EH (cell line): ENCODE data around the gene SLC10A7.
A peak's percentile ranks its signal among the peaks of the same experiment; 100 is the strongest.

Experiments
- DNase-seq: peaks from one replicate; pipeline ENCODE4 v3.0.0-alpha.2; 2015; ENCODE audit warnings: low read depth

SLC10A7 gene, protein sequence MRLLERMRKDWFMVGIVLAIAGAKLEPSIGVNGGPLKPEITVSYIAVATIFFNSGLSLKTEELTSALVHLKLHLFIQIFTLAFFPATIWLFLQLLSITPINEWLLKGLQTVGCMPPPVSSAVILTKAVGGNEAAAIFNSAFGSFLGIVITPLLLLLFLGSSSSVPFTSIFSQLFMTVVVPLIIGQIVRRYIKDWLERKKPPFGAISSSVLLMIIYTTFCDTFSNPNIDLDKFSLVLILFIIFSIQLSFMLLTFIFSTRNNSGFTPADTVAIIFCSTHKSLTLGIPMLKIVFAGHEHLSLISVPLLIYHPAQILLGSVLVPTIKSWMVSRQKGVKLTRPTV

DNA sequence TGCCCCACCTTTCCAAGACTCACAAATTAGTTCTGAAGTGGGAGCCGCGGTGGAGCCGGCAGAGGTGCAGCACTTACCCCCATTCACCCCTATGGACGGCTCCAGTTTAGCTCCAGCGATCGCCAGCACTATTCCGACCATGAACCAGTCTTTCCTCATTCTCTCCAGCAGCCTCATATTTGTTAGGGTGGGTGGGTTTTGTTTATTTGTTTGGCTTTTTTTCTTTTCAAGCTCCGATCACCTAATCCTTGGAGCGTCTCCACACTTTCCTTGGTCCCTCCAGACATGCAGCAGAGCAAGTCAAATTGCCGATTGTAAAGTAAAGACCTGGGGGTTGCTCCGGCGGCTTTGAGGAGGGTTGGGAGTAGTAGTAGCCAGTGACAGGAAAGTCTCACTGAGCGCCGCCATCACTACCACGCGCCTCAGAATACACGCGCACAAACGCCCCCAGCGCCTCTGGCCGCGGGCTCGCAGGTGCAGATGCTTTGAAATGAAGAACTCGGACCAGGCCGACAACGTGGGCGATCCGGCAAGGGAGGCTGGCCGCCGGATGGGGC lies at the start of gene SLC10A7:
SLC10A7 (minus strand) TSS at position 400 of the 557 bp plus-strand sequence; CDS start at position 177, 223 bp downstream.
- DNase-seq: peak; percentile 78

DNA sequence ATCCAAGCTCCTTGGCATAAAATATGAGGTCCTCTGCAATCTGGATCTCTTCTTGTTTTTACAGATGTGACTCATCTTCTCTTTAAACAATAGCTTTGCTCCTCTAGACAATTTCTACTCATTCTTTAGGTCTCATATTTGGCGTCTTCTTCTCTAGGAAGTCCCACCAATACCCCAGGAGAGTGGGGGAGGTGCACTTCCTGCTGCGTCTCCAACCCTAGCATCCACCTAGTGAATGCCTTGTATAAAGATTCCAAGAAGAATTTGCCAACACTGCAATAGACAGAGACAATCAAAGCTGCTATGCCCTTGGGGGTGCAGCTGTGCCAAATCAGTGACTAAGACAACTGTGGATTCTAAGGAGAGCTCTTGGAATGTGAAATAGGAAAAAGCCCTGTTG lies 45.7 kb upstream of the SLC10A7 start:
- peak; percentile 56 for DNase-seq

DNA sequence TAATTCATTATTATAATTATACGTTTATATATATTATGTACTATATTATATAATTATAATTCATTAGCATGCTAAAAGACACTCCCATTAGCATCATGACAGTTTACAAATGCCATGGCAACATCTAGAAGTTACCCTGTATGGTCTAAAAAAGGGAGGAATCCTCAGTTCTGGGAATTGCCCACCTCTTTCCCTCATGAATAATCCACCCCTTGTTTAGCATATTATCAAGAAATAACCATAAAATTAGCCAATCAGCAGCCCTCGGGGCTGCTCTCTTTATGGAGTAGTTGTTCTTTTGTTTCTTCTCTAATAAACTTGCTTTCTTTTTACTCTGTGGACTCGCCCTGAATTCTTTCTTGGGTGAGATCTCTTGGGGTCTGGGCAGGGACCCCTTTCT lies 42.8 kb upstream of the SLC10A7 start:
- DNase-seq: no peak

DNA sequence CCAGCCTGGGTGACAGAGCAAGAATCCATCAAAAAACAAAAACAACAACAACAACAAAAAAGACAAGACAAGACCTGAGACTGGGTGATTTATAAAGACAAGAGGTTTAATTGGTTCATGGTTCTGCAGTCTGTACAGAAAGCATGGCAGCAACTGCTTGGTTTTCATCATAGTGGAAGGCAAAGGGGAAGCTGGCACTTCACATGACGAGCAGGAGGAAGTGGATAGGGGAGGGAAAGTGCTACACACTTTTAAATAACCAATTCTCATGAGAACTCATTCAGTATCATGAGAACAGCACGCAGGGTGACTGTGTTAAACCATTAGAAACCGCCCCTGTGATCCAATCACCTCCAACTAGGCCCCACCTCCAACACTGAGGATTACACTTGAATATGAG lies 28.4 kb upstream of the SLC10A7 start:
- DNase-seq: no peak

DNA sequence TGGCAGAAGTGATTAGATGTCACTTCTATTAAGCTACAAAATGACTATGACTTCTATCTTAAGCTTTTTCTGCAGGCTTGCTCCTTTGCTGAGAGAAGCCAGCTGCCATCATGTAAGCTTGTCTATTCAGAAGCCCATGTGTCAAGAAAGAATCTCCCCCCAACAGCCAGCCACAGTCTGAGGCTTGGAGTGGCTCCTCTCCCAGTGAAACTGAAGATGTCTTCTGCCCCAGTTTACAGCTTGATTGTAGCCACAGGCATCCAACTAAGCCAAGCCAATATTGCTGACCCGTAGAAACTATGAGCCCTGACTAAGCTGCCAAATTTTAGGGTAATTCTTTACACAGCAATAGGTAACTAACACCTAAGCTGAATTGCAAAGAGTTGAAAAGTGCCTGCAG lies 26.7 kb upstream of the SLC10A7 start:
- DNase-seq: no peak

DNA sequence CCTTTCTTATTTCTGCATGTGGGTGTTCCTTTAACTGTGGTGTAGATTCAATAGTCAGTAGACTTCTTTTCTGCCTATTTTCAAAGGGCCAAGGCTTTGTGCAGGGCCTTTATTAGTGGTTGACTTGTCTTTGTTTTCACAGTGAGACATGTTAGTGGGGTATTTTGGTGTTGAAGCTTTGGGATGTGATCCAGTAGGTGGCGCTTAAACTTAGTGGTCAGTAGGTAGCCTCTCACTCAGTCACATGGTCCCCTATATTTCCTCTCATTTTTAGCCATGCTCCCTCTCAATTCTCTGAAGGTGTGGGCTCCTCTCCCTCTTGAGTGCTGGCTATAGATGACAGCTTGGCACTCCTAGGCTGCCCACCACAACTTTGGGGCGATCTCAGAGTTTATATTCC lies 23.4 kb upstream of the SLC10A7 start:
- peak; percentile 55 for DNase-seq

DNA sequence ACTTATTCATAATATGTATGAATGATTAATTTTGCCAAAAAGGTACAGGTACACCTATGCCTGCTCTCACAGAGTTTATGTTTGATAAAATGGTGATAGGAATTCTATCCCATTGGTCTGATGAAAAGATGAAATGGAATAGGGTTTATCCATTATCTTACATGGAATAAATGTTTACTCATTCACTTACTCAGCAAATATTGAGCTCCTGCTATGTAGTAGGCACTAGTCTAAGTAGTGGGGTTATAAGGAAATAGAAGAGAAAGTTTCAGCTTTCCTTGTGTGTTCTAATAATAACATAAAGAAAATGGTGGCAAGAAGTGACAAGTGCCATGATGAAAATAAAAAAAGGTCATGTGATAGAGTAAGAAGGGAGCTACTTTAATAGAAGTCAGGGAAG lies 12.4 kb upstream of the SLC10A7 start:
- DNase-seq: no peak

DNA sequence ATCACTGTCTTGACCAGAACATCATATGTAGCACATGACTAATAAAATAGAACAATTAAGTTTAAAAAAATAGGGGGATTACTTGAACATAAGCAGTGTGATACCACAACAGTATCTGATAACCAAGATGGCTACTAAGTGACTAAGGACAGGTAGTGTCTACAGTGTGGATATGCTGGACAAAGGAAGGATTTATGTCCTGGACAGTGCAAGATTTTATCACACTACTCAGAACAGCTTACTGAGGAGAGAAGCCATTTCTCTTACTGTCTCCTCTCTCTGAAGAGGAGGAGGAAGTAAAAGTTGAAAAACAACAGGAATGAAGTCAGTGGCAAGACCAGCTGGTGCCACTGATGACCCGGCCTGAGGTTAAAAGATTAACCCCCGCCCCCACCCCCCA lies 4.0 kb upstream of the SLC10A7 start:
- DNase-seq: no peak

DNA sequence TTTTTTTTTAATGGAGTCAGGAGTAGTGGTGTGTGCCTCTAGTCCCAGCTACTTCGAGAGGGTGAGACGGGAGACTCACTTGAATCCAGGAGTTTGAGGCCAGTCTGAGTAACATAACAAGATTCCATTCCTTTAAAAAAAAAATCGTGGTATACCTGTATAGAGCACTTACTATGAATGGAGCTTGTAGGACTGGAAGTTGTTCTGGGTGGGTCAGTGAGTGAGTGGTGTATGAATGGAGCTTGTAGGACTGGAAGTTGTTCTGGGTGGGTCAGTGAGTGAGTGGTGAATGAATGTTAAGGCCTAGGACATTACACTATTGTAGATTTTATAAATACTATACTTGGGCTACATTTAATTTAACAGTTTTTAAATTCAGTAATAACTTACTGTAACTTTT lies 2.9 kb upstream of the SLC10A7 start:
- no peak for DNase-seq

DNA sequence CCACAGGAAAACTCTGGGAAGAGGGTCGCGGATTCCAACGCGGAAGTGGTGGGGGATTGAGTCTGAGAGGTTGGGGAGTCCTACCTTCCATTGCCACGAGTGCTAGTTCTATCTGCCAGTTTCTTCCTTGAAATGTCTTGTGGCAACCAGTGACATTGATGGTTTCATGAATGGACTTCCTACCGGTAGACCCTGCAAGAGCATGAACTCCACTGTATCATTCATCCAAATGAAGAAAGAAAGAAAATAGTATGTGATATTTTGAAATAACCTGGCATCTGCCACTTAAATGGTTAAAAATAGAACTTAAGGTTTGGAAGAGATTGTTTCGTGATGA lies 1.1 kb upstream of the SLC10A7 start:
- peak; percentile 27 for DNase-seq

DNA sequence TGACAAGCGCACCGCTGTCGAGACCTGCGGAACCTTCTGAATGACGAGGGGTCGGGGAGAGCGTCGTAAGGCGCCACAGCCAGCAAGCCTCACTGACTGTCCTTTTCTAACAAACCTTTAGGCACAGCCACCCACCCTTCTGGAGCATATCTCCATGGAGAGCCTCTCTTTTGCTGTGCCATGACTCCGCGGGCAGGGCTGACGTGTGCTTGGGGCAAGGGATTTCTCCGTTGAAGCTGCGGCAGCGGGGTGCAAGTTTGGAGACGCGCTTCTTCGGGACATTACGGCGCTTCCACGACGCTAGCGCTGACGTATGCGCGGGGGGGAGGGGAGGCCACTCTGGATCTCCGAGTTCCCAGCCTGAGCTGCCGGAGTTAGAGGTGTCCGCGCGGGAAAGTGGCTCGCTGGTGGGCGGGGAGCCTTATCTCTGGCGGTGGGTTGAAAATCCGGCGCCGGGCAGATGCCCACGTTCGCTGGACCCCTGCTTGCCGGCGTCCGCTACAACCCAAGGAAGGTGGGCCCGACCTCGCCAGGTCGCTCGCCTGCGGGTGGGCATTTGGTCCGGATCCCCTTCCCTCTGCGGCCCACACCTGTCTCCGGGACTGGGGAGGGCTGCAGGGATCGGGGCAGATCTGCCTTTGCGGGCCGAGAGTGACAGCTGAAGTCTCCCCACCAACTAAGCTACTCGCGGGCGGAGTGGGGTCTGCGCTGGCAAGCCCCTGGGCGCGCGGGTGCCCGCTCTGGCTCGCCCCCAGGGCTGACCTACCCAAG lies 543 bp upstream of the SLC10A7 start:
- peak; percentile 86 for DNase-seq

DNA sequence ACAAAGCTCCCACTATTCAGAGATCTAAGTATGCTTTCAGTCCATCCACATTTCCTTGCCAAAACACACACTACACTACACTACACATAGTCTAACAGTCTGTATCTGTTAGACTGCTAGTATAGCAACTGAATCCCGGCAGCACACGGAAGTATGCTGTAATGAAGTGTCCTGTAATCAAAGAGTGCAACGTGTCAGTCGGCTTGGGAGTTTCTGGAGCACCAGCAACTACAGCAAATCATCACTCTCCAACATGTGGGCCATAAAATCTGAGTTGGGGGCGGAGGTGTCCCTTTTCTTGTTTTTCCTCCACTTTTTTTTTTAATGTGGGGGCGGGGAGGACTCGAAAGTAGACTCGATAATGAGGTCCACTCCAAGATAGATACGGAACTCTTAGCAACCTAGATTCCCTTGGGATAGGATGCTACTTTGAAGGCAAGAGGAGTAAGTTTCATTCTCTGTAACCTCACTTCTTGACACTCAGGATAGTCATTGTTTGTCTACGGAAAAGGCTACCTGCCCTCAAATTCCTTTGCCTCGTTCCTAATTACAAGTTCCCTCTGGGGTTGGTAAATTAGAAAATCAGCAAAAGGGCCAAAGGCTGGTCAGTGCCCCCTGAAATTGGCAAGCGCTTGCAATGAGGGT lies 722 bp downstream of the SLC10A7 start:
- peak; percentile 77 for DNase-seq

DNA sequence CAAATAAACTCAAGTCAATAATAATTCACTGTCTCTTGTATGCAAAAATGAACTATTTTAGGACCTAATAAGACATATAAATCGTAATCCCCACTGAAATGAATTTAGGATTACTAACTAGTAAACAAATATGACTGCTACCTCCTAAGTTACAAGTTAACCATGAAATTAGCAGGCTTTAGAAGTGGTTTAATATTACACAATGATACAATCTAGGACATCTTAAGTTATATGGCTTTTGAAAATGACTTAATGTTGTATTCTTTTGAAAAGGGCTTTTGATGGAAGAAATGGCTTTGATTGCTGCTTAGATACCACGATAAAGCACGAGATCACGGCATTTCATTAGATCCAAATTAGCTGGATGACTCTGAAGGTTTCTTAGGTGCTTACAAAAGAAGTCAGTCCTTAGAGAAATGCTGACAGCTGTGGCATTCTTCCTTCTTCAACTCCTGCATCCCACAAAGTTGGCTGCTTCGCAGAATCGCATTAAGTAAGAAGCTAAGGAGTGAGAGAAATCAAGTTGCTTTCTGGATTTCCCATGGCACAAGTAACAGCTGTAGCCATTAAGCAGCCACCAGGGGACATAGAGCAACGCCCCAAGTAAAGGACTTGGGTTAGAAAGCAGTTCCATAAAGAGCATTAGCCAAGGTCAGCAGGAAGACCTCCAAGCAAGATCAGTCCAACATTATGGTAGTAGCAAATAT lies 6.9 kb downstream of the SLC10A7 start:
- DNase-seq: no peak

DNA sequence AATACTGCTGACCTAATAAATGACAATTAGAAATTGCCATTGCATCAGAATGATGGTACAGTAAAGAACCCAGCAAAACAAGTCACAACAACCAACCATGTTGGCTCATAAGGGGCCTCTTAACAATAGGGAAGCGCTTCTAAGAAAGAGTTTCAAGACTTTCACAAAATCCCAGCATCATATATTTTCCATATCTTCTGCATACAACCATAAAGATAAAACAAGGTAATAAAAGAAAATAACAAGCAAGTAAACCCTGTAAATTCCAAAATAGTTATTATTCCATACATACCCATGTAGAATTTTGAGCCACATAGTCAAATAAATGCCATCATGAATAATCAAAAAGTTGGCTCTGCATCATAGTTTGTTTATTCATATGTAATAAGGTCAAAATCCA lies 8.2 kb downstream of the SLC10A7 start:
- DNase-seq: no peak

DNA sequence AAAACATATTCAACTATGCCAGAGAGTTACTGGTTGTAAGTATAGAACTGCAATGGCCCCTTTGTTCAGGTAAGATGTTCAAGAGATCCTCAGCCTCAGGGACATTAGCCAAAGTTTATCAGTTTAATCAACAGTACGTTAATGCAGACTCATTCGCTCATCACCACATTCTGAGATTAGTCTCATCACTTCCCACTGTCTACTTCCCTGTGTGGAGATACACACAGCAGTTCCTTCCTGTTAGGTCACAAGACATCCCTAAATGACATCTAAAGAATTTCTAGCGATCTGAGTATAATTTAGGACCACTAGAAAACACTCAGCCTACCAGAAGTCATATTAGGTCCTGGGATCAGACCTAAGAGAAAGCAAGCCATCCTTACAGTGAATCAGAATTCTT lies 10.4 kb downstream of the SLC10A7 start:
- DNase-seq: no peak

DNA sequence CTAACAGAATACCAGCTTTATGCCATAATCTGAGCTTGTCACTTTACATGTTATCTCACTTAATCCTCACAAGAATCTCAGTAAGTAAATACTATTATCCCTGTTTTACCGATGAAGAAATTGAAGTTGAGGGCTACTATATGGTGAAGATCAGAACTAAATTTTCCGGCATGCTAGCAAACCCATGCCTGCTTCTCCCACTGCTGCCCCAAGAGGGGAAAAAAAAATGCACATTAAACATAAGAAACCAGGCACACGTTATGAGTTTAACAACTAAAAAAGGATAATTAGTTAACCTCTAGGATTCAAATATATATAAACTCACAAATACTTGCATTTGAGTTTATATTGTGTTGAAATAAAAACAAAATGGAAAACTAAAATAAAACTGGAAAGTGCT lies 10.8 kb downstream of the SLC10A7 start:
- DNase-seq: no peak

DNA sequence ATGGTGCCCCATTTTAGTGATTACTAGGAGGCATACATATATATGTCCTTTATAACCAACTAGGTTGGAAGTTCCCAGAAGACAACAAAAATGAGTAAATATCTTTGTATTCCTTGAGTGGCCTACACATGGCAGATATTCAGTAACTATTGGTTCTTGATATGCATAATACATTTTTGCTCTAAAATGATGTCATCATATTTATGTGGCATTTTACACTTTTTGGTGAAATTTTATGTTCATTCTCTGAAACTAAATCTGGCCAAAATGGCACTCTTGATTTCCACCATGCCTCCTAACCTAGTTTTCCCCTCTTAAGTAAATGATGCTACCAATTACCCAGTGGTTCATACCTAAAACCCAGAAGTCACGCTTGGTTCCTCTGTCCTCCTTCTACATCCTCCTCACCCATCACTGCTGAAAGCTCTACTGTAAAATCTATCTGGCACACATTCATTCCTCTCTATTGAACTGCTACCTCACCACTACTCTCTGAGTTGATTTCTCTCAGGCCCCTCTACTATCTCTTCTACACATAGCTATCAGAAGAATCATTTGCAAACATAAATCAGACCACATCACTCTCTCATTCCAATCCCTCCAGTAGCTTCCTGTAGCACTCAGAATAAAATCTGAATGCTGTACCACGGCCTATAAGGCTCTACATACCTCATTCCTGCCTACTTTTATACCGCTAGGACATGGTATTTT lies 13.4 kb downstream of the SLC10A7 start:
- DNase-seq: peak; percentile 12

DNA sequence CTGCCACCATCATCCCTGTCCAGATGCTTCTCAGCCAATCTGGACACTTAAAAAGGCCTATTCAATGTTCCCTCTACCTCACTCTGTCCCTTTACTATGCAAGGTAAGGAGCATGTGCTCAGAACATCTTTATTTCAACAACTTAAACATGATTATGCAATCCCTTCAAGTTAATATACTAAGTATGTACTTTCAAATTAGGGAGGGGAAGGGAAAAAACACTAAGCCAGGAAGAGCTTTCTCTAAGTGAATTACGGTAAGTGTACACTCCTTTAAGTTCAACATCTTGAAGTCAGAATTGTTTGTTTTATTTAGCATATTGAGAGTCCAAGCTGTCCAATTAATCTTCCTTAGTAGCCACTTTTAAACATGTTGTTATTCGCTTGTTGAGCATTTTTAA lies 14.1 kb downstream of the SLC10A7 start:
- no peak for DNase-seq

DNA sequence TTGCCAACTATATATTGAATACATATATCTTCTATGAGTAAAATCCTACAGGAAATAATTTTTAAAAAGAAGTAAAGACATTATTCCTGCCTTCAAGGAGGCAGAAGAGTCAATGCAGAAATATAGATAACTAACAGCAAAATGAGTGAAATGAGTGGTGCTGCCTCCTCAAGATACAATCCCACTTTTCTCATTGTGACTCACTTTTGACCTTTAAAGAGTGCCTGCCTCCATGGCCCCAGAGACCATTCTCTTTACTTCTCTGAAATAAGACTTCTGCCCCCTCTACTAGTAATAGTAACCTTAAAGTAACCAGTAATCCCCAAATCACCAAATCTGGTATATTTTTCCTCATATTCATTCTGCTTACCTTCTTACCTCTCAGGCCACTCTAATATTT lies 15.5 kb downstream of the SLC10A7 start:
- DNase-seq: no peak

DNA sequence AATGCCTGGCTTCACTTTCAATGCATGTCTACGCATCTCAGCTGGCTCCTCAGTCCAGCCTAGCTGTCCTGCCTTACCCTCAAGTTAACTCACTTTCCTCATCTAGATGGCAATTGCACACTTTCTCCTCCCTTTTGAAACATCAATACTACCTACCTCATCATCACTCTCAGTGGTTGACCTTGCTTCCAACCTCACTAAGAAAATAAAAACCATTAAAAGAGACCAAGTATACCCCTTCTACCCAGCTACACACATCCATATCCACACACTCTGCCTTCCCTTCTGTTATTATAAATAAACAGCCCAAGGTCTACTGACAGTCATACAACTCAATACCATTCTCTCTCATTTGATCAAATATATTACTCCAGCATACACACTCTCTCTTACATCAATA lies 21.5 kb downstream of the SLC10A7 start:
- no peak for DNase-seq

DNA sequence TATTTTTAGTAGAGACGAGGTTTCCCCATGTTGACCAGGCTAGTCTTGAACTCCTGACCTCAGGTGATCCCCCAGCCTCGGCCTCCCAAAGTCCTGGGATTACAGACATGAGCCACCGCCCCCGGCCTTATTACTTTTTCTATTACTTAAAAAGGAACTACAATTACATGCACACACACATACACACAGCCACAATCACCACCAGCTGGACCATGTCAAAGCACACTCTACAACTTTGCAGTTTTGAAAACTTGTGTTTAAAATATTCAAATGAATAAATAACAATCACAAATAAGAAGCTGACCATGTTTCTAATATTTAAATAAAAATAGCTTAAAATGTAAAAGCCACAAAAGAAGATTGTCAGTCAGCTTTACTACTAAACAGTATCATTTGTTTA lies 23.4 kb downstream of the SLC10A7 start:
- no peak for DNase-seq

DNA sequence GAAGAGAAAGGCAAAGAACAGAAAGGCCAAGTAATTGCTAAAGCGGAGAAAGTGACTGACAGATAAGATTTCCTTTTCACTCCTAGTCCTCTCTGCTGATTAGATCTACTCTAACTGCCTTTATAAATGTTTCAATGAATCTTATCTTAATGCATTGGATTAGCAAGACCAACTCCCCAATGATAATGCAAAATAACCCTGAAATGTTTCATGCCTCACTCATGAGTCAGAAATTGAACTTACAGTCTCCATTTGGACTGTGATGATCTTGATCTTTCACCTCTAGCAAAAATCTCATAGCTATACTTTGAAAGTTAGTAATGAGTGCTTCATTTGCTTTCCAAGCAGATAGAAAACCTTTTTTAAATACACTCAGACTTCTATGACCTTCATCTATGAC lies 26.5 kb downstream of the SLC10A7 start:
- DNase-seq: peak; percentile 58
